GM18508 (cell line): ENCODE data around the gene TMEM74B.
"Not testable (repeated sequence)": the region's sequence is repeated elsewhere in the genome, so short reads cannot be mapped to it uniquely, and the experiment has no call there.

ENCODE experiments used
- ATAC-seq: cut with Tn5 transposase; IDR thresholded peaks from one replicate; pipeline ENCODE4 v1.9.1; 2021; ENCODE audit warnings: moderate number of reproducible peaks; ENCODE audit not compliant: insufficient read depth, unreplicated experiment

Gene TMEM74B

GRCh38 chr20:1184638-1185315, at the start of gene TMEM74B:
TSS of gene TMEM74B (minus strand) at chr20:1184981. CDS start at chr20:1183801, 1,180 bp downstream.
- ATAC-seq, result no peak

DNA sequence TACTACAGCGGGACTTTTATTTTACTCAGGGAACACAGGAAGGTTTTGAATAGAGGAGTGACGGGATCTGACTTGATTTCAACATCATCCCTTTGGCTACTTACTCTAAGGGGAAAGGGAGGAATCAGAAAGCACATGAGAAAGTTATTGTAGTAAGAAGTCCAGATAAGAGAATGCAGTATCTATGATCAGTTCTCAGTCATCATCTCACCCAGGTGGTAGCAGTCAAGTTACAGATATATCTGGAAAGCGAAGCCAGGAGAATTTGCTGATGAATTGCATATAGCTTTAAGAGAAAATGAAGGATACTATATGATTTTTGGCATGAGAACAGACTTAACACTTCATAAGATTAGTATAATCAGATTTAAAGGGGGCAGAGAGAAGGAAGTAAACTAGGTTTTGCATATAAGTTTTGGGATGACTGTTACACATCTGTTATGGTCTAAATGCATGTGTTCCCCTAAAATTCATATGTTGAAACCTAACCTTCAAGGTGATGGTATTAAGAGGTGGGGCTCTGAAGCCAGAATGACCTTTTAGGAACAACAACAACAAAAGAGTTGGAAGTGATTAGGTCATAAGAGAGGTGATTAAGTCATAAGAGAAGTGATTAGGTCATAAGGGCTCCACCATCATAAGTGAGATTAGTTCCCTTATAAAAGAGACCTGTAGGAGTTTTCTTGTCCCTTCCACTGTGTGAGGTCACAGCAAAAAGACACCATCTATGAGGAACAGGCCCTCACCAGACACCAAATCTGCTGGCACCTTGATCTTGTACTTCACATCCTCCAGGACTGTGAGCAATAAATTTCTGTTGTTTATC, 47.7 kb upstream of the TMEM74B start:
- no peak for ATAC-seq

DNA sequence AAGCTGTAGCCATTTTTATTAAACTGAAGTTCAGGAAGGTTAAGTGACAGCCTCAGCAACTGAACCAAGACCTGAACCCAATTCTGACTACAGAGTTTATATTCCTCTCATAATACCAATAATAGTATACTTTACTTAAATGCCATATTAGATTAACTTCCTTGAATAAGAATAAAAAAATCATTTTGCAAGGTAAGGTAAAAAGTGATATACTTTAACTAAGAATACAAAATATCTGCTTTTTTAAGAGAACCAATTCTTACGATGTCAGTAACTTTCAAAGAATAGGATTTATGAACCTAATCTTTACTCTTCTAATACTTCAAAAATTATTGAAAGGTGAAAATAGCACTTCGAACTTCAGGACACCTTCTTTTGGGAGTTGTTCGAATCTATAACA, 44.8 kb upstream of the TMEM74B start:
- ATAC-seq, result no peak

DNA sequence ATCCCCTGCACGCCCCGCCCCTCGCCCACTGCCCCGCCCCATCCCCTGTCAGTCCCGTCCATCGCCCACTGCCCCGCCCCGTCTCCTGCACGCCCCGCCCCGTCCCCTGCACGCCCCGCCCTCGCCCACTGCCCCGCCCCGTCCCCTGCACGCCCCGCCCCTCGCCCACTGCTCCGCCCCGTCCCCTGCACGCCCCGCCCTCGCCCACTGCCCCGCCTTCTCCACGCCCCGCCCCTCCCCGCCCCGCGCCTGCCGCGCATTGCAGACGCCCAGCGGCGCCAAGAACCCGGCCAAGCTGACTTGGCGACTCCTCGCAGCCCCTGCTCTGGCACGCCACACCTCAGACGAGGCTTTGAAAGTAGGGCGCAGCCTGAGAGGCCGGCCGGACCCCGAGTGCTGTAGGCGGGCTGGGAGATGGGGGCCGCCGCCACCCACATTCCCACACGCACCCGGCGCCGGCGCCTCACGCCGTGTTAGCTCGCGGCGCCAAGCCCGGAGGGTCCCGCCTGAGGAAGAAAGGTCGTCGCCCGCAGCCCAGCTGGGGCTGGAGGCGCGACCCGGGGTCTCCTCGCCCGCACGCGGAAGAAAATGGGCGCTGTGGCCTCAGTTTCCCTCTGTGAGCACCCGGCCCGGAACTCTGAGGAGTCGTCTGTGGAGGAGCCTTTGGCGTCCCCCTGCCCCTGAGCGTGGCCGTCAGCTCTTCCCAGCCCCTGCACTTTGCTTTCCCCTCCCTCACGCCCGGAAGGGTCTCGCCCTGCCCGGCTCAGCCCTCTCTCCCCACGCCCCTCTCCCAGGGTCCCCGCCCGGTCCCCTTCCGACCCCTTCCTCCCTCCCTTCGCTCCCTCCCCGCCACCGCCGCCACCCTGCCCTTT, 41.2 kb upstream of the TMEM74B start, which contains the start of gene RAD21L1:
Gene RAD21L1 (plus strand): TSS at position 262 of the 872 bp plus-strand sequence. CDS start 2,410 bp downstream, outside the sequence.
- no peak for ATAC-seq

DNA sequence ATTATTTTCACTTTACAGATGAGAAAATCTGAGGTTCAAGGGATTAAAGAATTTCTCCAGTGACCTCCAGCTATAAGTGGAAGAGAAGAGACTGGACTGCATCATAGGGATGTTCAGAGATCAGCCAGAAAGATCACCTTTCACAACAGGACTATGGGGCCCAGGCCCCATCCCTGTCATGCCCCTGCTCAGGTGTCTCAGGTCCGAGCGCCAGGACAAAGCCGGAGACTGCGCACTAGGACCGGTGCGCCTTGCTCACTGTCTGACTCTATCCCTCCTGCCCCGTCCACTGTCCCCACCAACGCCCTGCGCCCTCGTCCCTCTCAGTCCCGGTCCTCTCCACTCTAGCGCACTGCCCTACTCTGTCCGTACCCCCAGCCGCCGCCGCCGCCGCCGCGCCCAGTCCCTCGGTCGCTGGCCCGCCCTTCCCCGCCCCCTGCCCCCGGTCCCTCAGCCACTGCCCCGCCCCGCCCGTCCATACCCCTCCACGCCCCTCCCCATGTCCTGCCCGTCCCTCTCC, 40.5 kb upstream of the TMEM74B start:
- no peak for ATAC-seq

DNA sequence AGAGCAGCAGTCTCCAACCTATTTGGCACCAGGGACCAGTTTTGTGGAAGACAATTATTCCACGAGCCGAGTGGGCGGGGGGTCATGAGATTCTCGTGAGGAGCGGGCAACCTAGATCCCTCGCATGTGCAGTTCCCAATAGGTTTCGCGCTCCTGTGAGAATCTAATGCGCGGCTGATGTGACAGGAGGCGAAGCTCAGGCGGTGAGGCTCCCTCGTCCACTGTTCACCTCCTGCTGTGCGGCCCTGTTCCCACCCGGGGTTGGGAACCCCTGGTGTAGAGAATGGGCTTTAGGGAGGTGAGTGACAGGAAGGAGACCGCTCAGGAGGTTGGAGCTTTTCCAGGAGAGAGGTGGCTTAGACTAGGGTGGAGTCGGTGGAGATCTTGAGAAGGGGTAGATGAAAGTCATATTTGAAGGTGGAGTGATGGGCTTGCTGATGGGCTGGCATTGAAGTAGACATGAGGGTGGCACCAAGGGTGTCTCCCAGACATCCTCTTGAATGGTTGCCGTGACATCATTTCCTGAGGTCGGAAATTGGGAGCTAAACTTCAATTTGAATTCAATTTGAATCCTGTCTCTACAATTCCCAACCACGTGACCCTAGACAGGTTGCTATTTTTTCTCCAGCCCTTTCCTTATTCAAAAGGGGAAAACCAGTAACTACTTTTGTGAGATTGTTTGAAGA, 39.6 kb upstream of the TMEM74B start:
- ATAC-seq, result no peak

DNA sequence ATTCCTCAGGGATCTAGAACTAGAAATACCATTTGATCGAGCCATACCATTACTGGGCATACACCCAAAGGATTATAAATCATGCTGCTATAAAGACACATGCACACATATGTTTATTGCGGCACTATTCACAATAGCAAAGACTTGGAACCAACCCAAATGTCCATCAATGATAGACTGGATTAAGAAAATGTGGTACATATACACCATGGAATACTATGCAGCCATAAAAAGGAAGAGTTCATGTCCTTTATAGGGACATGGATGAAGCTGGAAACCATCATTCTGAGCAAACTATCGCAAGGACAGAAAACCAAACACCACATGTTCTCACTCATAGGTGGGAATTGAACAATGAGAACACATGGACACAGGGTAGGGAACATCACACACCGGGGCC, 38.0 kb upstream of the TMEM74B start:
- not testable (repeated sequence) for ATAC-seq

DNA sequence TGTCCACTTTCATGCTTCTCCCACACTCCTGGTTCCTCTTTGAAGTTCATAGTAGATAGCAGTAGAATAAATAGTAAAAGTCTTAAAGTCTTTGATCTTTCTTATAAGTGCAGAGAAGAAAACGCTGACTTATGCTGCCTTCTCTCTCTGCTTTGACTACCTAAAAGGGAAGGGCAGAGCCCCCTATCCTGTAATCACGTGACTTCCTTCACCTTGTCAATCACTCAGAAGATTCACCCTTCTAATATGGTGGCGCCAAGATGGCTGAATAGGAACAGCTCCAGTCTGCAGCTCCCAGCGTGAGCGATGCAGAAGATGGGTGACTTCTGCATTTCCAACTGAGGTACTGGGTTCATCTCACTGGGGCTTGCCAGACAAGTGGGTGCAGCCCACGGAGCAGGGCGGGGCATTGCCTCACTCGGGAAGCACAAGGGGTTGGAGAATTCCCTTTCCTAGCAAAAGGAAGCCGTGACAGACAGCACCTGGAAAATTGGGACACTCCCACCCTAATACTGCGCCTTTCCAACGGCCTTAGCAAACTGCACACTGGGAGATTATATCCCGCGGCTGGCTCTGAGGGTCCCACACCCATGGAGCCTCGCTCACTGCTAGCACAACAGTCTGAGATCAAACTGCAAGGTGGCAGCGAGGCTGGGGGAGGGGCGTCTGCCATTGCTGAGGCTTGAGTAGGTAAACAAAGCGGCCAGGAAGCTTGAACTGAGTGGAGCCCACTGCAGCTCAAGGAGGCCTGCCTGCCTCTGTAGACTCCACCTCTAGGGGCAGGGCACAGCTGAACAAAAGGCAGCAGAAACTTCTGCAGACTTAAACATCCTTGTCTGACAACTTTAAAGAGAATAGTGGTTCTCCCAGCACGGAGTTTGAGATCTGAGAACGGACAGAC, 32.0 kb upstream of the TMEM74B start:
- ATAC-seq, result not testable (repeated sequence)

GRCh38 chr20:1215386-1216170, 30.8 kb upstream of the TMEM74B start:
- ATAC-seq, result no peak

- no peak for ATAC-seq
Observed at GRCh38 chr20:1214838-1215261, 30.1 kb upstream of the TMEM74B start.

- no peak for ATAC-seq
Observed at GRCh38 chr20:1212607-1213396, 28.0 kb upstream of the TMEM74B start.

DNA sequence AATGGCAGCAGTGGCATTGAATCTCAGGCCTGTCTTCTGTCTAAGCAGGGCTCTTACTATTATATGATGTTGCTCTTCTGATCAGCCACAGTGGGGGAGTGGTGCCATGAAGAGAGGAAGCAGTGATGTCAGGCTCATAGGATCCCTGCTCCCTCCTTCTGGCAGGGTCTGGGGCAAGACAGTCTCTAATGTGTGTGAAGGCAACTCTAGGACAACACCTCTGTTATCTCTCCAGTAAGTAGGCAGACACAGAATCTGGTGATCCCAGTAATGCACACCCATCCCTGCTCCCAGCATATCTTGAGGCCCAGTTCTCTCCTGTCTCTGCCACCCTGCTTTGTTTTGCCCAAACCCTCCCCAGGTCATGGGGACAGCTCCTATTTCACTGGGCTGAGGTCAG, 27.2 kb upstream of the TMEM74B start:
- no peak for ATAC-seq

GRCh38 chr20:1210501-1210900, 25.7 kb upstream of the TMEM74B start:
- ATAC-seq, result no peak

GRCh38 chr20:1209447-1210387, 24.9 kb upstream of the TMEM74B start:
- no peak for ATAC-seq

GRCh38 chr20:1207293-1207878, 22.6 kb upstream of the TMEM74B start:
- no peak for ATAC-seq
